ENCODE measurements around the gene SLC25A33.

DNA sequence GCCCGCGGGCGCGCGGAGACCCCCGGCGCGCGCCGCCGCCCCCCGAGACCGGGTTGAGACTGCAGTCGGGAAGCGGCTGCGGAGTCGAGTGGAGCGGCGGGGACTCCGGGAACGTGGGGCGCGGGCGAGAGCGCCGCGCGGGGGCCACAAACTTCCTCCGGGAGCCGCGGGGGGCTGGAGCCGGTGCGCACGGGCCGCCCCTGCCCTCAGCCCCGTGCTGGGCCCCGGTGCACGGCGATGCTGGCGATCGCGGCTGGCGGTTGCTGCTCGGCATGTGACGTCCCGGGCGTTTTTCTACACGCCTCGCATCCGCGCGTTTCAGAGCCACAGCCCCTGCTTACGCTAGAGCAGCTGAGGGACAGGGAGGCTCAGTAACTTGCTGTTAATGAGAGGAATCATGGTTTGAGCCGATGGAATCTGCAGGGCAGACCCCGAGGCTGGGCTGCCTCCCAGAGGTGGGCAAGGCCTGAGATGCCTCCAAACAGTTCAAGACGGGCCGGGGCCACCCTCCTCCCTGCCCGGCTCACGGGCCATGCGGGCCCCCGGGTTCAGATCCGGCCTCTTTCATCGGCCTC lies 50.0 kb downstream of the SLC25A33 start:
- TF ChIP-seq, protein P1, sequence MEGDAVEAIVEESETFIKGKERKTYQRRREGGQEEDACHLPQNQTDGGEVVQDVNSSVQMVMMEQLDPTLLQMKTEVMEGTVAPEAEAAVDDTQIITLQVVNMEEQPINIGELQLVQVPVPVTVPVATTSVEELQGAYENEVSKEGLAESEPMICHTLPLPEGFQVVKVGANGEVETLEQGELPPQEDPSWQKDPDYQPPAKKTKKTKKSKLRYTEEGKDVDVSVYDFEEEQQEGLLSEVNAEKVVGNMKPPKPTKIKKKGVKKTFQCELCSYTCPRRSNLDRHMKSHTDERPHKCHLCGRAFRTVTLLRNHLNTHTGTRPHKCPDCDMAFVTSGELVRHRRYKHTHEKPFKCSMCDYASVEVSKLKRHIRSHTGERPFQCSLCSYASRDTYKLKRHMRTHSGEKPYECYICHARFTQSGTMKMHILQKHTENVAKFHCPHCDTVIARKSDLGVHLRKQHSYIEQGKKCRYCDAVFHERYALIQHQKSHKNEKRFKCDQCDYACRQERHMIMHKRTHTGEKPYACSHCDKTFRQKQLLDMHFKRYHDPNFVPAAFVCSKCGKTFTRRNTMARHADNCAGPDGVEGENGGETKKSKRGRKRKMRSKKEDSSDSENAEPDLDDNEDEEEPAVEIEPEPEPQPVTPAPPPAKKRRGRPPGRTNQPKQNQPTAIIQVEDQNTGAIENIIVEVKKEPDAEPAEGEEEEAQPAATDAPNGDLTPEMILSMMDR (IDR thresholded peaks at IDR 0.05), result no peak
- no peak for TF ChIP-seq POLR2A (IDR thresholded peaks at IDR 0.05)

All from Peyer's patch (tissue), 4 donors.